Dermis microvascular lymphatic vessel endothelial cell (primary cell): ENCODE measurements around the gene PPP2R2D. TPM values are rescaled to one million over a fixed set of nuclear protein-coding genes. Genes with fewer than 3 reads are reported as not detected.

ENCODE experiments used
- DNase-seq, 2 donors: peaks; one replicate each; pipeline versions ENCODE4 v3.0.0 to v3.0.0-alpha.2; 2010; ENCODE audit warnings: low read depth in 2 of 2
- total RNA-seq: library from RNA; depleted of rRNA; stranded (reverse); fragments of >200 nt; gene quantifications from 2 replicates; pipeline ENCODE4 v1.2.1, GENCODE V29; 2014

Gene PPP2R2D
- total RNA-seq, 1 donor from 2014 or later = 21.3 TPM

DNA sequence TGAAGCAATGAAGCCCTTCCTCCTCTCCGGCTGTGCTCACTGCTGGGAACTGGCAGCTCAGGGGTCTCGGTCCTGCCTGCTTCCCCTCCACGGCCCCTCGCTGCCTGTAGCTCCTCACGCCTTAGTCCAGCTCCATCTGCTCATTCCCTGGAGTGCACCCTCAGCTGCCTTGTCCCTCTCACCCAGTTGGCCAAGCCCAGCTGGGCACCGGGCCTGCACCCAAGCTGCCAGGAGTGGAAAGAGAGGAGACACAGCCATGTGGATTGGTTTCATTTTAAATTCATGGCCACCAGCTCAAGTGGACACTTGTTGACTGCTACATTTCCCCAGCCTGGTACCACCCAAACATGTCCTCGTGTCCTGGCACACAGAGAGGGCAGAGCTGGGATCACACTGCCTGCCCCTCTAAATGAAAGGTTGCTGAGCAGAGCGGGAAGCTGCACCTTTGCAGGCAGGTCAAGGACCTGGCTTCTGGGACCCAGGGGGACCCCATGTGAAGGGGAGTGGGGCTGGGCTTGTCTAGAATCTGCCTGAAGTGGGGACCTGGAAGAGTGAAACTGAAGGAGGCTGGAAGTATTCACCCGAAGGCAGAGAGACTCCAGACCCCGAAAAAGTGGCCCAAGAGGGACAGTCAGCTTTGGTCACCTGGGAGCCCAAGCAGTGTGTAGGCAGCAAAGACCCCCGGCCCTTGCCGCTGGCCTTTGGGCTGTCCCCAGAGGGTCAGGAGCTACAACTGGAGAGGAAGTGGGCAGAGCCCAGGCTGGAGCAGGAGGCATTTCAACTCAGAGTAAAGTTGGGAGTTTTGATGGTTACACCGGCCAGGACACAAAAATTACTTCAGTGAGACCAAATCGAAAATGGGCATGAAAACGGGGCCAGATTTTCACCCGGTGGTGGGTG is 95.9 kb downstream of the PPP2R2D start:
- DNase-seq = no peak

DNA sequence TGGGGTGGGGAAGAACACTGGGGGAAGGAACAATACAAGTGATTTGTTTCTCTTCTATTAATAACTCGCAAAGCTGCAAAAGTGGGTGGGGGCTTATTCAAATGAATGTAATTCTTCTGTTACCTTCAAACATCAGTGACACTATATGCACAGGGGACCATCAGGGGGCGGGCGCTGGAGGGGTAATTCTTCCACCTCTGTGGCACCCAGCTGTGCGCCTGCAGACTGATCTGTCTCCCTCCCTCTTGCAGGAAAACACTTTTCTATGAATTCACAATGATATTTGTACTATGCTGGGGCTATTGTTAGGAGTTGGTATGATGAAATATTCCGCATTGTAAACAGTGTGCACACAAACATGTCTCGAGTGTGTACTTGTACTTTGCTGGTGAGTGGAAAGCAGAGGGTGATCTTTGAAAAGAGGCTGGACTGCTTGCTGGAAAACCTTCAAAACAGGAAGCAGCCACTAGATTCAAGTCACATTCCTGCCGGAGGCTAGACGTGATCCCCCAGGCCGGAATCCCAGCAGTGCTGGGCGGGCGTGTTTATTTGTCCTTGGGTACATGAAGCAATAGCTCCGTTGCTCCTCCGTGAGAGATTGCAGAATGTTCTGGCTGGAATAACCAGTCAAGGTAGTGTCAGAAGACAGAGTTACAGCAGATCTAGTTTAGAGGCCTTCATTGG is 96.7 kb downstream of the PPP2R2D start:
- DNase-seq = peak in 1 of 2 donors; percentile 76

DNA sequence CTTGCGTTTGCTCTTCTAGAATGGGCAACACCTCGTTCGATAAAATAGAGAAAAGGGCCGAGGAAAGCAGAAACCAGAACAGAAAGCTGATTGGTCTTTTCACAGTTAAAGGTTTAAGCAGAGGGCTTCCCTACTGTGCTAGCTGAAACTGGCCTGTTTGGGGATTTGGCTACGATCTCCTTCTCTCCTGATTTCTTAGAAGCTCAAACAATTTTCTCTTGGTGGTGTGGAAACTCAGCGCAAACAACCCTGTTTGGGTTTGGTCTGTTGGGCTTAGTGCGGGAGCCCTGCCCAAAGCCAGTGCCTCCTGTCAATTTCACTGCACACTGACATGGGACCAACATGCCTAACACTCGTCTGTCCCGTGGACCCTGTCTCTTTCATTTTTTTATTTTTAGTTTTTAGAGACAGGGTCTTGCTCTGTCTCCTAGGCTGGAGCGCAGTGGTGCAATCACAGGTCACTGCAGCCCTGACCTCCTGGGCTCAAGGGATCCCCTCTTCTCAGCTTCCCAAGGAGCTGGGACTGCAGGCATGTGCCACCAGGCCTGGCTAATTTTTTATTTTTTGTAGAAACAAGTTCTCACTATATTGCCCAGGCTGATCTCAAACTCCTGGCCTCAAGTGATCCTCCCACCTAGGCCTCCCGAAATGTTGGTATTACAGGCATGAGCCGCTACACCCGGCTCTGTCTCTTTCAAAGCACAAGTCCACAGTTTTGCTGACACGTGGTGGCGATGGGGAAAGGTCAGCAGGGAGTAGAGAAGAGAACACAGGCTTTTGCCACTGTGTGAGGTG is 97.4 kb downstream of the PPP2R2D start:
- DNase-seq = no peak

- DNase-seq = no peak
Measured at GRCh38 chr10:131998845-131999681, 98.3 kb downstream of the PPP2R2D start.

DNA sequence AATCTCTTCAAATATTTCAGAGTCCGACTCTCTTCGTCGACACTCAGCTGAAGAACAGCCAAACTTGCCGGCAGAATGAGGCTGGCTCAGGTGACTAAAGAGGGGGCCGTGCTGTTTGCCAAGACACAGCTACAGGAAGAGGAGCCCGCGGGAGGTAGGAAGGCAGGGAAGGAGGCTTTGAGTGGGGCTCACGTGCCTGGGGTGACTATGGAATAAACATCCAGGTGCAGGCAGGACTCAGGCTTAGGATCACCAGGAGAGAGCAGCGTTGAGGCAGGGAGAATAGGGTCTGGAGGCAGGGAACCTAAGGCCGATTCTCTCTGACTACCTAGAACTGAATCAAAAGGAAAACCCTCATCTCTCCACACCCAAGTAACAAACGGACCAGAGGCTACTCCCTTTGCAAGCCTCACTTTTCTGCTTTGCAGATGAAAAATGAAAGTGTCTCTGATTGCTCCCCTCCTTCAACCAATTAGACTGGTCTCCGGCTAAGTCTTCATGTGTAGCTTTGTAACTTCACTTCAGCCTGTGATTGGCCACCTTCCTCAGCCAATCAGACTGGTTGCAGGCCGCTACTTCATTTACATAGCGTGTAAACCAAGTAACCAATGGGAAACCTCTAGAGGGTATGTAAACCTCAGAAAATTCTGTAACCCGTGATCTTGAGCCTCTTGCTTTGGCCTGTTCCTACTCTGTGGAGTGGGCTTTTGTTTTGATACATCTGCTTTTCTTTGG is 100.6 kb downstream of the PPP2R2D start:
- DNase-seq = no peak

DNA sequence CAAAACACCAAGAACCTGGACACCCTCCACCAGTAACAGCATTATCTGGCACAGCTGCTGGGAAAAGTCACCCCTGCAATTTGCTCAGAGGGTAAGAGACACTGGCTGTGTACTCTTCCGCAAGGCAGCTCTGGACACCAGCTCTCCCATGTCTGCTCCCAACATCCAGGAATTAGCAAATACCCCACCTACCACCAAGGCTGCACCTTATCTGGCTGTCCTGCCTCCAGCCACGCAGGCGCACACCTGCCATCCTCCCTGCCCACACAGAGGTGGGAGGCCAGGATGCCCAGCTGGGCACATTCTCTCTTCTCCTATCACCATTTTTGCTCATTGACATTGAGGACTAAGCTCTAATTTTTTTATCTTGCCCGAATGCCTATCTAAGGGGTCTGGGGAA is 101.2 kb downstream of the PPP2R2D start:
- DNase-seq = no peak

DNA sequence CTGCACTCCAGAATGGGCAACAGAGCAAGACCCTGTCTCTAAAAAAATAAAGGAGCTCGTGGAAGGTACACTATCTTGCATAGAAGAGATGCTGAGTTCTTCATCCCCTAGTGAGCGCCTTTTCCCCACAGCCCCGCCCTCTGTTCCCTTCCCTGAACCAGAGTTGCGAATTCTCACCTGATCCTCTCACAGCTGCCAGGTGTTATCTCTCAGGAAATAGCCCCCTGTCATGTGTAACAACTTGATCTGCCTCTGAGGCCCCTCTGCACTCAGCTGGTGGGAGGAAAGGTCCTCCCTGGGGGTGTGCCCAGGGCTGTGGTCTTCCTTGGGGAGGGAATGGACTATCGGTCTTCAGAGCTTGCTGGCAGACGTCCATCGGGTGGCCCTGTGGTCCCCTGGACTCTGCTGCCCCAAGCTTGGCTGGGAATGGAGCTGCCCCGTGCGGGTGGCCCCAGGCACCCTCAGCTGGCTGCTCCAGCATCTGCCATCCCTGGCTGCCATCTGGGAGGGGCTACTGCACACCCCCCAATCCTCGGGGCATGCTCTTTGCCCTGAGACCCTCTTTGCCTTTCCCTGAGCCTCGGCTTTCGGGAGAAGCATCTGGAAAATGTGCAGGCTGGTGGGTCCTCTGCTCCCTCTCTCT is 102.6 kb downstream of the PPP2R2D start:
- DNase-seq = no peak

- DNase-seq = no peak
Measured at GRCh38 chr10:132004052-132004451, 103.2 kb downstream of the PPP2R2D start.

- DNase-seq = no peak
Measured at GRCh38 chr10:132005147-132005546, 104.3 kb downstream of the PPP2R2D start.

DNA sequence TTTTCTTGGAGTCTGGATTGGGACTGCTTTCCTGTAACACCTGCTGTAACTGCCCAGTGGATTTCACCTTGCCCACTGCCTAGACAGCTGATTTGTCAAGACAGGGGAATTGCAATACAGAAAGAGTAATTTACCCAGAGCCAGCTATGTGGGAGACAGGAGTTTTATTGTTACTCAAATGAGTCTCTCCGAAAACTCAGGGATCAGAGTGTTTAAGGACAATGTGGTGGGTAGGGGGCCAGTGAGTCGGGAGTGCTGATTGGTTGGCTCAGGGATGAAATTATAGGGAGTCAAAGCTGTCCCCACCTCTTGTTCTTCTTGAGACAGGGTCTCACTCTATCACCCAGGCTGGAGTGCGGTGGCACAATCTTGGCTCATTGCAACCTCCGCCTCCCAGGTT is 106.2 kb downstream of the PPP2R2D start:
- DNase-seq = no peak

- DNase-seq = no peak
Measured at GRCh38 chr10:132007681-132008080, 106.9 kb downstream of the PPP2R2D start.

Other genes starting within 250 kb of the PPP2R2D start
- gene BNIP3, start 80.9 kb downstream of the PPP2R2D start, total RNA-seq = 25.3 and 32.9 TPM in 2 replicates
- under 0.01 and 0.13 TPM in 2 replicates for gene JAKMIP3, start 164.9 kb downstream of the PPP2R2D start, total RNA-seq